Brain (organoid and tissue), 1 donor: ENCODE measurements around the gene CACNA2D4. TPM values are rescaled to one million over a fixed set of nuclear protein-coding genes. Genes with fewer than 3 reads are reported as not detected.

ENCODE experiments used
- polyA plus RNA-seq: library from polyadenylated mRNA; stranded (reverse); fragments of 350-450 nt; fragmentation: Illumina TruSeq; extraction: RNeasy Lipid Tissue Mini Kit (QIAGEN cat#74804); gene quantifications from one replicate; pipeline ENCODE4 v1.2.3, GENCODE V29; 2015; ENCODE audit warnings: low read depth, low replicate concordance; ENCODE audit not compliant: insufficient read depth

CACNA2D4 gene
- polyA plus RNA-seq, 1 donor from 2014 or later = not detected

Other genes starting within 250 kb of the CACNA2D4 start
- 49.1 TPM for gene ADIPOR2, start 227.6 kb downstream of the CACNA2D4 start, polyA plus RNA-seq
- gene LRTM2, start 98.1 kb downstream of the CACNA2D4 start, polyA plus RNA-seq = 7.7 TPM
- gene DCP1B, start 85.8 kb upstream of the CACNA2D4 start, polyA plus RNA-seq = 8.1 TPM
- gene CACNA1C, start 134.3 kb upstream of the CACNA2D4 start, polyA plus RNA-seq = 1.6 TPM